Cardiac fibroblast (primary cell): ENCODE data around the gene GPR25.
A peak's percentile ranks its signal among the peaks of the same experiment; 100 is the strongest.

Source experiments
- DNase-seq, 2 donors: peaks; one replicate each; pipeline versions ENCODE4 v3.0.0 to v3.0.0-alpha.2; 2010; ENCODE audit warnings: low read depth in 2 of 2
- H3K4me3 ChIP-seq, 2 donors: replicated peaks in 1 of 2; 1 replicate in 1 of 2; 2 replicates in 1 of 2; pipeline ENCODE4 v1.5.1; 2011; ENCODE audit warnings: low read depth in 2 of 2, low read length in 2 of 2, mild to moderate bottlenecking in 2 of 2, moderate library complexity in 1 of 2
- CTCF ChIP-seq: IDR thresholded peaks from one replicate; pipeline ENCODE4 v1.5.1; 2011; ENCODE audit warnings: low read depth, mild to moderate bottlenecking, low read length, inconsistent platforms

Gene GPR25

DNA sequence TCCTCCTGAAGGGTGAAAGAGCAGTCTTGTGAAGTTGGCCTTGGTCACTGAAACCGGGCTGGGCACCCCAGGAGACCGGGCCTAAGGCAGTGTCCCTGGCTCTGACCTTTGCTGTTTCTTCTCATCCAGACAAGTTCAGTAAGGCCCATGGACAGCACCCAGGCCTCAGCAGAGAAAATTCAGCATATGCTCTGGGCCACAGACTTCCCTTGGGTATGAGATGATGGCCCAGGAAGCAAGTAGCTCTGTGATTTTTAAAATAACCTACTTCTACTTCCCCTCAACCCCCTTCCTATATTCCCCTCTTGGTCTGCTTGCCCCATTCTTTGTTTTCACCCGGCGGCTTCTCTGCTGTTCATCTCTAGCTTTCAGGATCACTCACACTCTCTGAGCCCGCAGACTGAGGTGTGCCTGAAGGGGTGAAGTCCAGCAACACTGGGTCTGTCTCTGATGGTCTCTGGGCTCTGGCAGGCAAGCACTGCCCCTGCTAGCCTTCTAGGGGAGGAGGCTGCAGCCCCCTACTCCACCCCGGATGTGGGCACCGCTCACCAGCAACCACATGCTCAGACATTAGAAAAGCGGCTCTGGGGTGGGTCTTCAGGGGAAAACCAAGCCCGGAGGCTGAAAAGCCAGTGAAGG lies 2.9 kb upstream of the GPR25 start:
- no peak overlapping the region for H3K4me3 ChIP-seq
- DNase-seq: no peak
- no peak for TF ChIP-seq CTCF

DNA sequence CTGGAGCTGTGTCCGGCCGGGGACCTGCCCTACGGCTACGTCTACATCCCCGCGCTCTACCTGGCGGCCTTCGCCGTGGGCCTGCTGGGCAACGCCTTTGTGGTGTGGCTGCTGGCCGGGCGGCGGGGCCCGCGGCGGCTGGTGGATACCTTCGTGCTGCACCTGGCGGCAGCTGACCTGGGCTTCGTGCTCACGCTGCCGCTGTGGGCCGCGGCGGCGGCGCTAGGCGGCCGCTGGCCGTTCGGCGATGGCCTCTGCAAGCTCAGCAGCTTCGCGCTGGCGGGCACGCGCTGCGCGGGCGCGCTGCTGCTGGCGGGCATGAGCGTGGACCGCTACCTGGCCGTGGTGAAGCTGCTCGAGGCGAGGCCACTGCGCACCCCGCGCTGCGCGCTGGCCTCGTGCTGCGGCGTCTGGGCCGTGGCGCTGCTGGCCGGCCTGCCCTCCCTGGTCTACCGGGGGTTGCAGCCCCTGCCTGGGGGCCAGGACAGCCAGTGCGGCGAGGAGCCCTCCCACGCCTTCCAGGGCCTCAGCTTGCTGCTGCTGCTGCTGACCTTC lies 412 bp downstream of the GPR25 start:
- no peak for DNase-seq
- no peak for TF ChIP-seq CTCF
- H3K4me3 ChIP-seq: no peak overlapping the region

DNA sequence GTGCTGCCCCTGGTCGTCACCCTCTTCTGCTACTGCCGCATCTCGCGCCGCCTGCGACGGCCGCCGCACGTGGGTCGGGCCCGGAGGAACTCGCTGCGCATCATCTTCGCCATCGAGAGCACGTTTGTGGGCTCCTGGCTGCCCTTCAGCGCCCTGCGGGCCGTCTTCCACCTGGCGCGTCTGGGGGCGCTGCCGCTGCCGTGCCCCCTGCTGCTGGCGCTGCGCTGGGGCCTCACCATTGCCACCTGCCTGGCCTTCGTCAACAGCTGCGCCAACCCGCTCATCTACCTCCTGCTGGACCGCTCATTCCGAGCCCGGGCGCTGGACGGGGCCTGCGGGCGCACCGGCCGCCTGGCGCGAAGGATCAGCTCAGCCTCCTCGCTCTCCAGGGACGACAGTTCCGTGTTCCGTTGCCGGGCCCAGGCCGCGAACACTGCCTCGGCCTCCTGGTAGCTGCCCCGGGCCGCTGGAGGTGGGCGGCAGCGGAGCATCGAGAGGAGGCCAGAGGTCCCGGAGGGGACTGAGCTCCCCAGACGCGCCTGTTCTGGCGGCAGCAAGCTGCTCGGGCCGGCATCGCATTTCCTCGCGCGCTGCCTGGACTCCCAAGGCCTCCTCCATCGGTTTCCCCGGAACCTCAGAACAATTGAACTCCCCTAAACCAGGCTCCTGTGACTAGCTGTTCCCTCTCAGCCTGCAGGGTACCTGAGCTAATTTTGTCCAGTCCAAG lies 1.1 kb downstream of the GPR25 start:
- no peak for TF ChIP-seq CTCF
- DNase-seq: peak in 1 of 2 donors; percentile 9
- H3K4me3 ChIP-seq: no peak overlapping the region

- no peak for DNase-seq
- no peak for TF ChIP-seq CTCF
- no peak overlapping the region for H3K4me3 ChIP-seq
Measured at GRCh38 chr1:200874694-200875093, 1.9 kb downstream of the GPR25 start.

- no peak for DNase-seq
- no peak for TF ChIP-seq CTCF
- H3K4me3 ChIP-seq: no peak overlapping the region
Measured at GRCh38 chr1:200875416-200875815, 2.6 kb downstream of the GPR25 start.

- DNase-seq: no peak
- H3K4me3 ChIP-seq: no peak overlapping the region
- no peak for TF ChIP-seq CTCF
Measured at GRCh38 chr1:200877010-200877409, 4.2 kb downstream of the GPR25 start.
